22Rv1 (cell line): ENCODE data around the gene STEAP4.
"Not testable (repeated sequence)": the region's sequence is repeated elsewhere in the genome, so short reads cannot be mapped to it uniquely, and the experiment has no call there.

Experiments
- H3K27ac ChIP-seq: fragments of 450-650 bp; 2 replicates; pipeline ENCODE4 v1.5.1; 2017
- CTCF ChIP-seq: fragments of 450-650 bp; IDR thresholded peaks from 2 replicates; pipeline ENCODE4 v1.5.1; 2017; ENCODE audit warnings: mild to moderate bottlenecking
- ZFX ChIP-seq: fragments of 450-650 bp; IDR thresholded peaks from 2 replicates; pipeline ENCODE4 v1.6.1; 2017; ENCODE audit warnings: antibody characterized with exemption, borderline replicate concordance

The STEAP4 gene

GRCh38 chr7:88290491-88290890, 16.2 kb downstream of the STEAP4 start:
- TF ChIP-seq CTCF (no peak), ZFX (no peak)
- no peak overlapping the region; the same call in 1 of the 2 replicates for H3K27ac ChIP-seq

GRCh38 chr7:88289564-88290025, 17.1 kb downstream of the STEAP4 start:
- TF ChIP-seq CTCF (no peak), ZFX (no peak)
- H3K27ac ChIP-seq, result peak overlapping the region; percentile 33

- TF ChIP-seq ZFX (no peak), CTCF (no peak)
- peak overlapping the region; percentile 60 for H3K27ac ChIP-seq
These were observed 24.9 kb downstream of the STEAP4 start for GRCh38 chr7:88281749-88282148.

- 0 out of 2 replicates have a peak overlapping the region, but pooled peaks have one; percentile 60 for H3K27ac ChIP-seq
- TF ChIP-seq CTCF (no peak), ZFX (no peak)
These were observed 25.9 kb downstream of the STEAP4 start for GRCh38 chr7:88280801-88281200.

GRCh38 chr7:88279323-88279722, 27.4 kb downstream of the STEAP4 start:
- TF ChIP-seq CTCF, result no peak
- TF ChIP-seq ZFX, result no peak
- H3K27ac ChIP-seq, result no peak overlapping the region

GRCh38 chr7:88278881-88279280, 27.8 kb downstream of the STEAP4 start:
- H3K27ac ChIP-seq, result no peak overlapping the region
- TF ChIP-seq CTCF (no peak), ZFX (no peak)

GRCh38 chr7:88276605-88277153, 30.0 kb downstream of the STEAP4 start:
- no peak overlapping the region for H3K27ac ChIP-seq
- TF ChIP-seq CTCF, result no peak
- no peak for TF ChIP-seq ZFX

GRCh38 chr7:88274856-88275255, 31.8 kb downstream of the STEAP4 start:
- not testable (repeated sequence) for H3K27ac ChIP-seq
